NB4 (cell line): Measurements from ENCODE around the gene COL6A2.

ENCODE experiments used
- POLR2A ChIP-seq: IDR thresholded peaks from 2 replicates; pipeline ENCODE4 v1.6.1; 2011; ENCODE audit warnings: mild to moderate bottlenecking; ENCODE audit not compliant: insufficient read length; ENCODE audit errors: extremely low read depth
- TF ChIP-seq, protein P1 (sequence below): IDR thresholded peaks from one replicate; pipeline ENCODE4 v1.5.1; 2012; ENCODE audit warnings: low read depth, low read length

DNA sequence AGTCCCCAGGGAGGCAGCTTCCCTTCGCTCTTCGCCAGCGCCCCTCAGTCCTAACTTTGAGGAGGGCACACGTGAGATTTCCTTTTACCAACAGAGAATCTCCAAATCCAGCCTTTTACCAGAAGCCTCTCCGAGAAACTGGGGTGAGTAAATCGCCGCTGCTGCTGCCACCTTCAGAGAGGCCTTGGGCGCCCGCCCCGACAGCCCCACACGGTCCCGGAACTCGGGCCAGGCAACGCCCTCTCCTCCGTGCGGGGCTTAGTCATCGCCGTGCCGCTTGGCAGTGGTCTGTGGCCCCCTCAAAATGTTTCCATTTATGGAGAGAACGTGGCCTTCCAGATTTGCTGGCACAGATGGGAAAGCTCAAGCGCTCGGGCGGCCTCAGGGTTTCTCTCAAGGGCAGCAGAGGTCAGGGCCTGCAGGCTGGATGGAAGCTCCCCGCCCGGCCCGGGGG is 41.4 kb upstream of the COL6A2 start:
- TF ChIP-seq, protein P1, sequence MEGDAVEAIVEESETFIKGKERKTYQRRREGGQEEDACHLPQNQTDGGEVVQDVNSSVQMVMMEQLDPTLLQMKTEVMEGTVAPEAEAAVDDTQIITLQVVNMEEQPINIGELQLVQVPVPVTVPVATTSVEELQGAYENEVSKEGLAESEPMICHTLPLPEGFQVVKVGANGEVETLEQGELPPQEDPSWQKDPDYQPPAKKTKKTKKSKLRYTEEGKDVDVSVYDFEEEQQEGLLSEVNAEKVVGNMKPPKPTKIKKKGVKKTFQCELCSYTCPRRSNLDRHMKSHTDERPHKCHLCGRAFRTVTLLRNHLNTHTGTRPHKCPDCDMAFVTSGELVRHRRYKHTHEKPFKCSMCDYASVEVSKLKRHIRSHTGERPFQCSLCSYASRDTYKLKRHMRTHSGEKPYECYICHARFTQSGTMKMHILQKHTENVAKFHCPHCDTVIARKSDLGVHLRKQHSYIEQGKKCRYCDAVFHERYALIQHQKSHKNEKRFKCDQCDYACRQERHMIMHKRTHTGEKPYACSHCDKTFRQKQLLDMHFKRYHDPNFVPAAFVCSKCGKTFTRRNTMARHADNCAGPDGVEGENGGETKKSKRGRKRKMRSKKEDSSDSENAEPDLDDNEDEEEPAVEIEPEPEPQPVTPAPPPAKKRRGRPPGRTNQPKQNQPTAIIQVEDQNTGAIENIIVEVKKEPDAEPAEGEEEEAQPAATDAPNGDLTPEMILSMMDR, result no peak
- no peak for TF ChIP-seq POLR2A
